ENCODE data around the gene ENTPD3.

The ENTPD3 gene

GRCh38 chr3:40377822-40378221 is 9.2 kb upstream of the ENTPD3 start:
- no peaks in the 10 kb centered on the region for H3K36me3 ChIP-seq (ENCODE audit: control insufficient read depth, insufficient read depth, low read length)
- H3K4me1 ChIP-seq (ENCODE audit: control insufficient read depth, insufficient read depth, low read length) = no peaks in the 10 kb centered on the region
- H3K4me3 ChIP-seq (ENCODE audit: low read depth, low read length) = no peak overlapping the region
- H3K9me3 ChIP-seq (ENCODE audit: control insufficient read depth, insufficient read depth, low read length) = no peaks in the 10 kb centered on the region
- no peaks in the 10 kb centered on the region for H3K27me3 ChIP-seq (ENCODE audit: control insufficient read depth, insufficient read depth, low read length)
- no peak overlapping the region for H3K9ac ChIP-seq (ENCODE audit: low read depth, low read length)

GRCh38 chr3:40379674-40380306 is 7.2 kb upstream of the ENTPD3 start:
- Histone ChIP-seq H3K4me3 (ENCODE audit: low read depth, low read length) (no peak overlapping the region), H3K4me1 (ENCODE audit: control insufficient read depth, insufficient read depth, low read length) (no peaks in the 10 kb centered on the region), H3K9ac (ENCODE audit: low read depth, low read length) (no peak overlapping the region), H3K36me3 (ENCODE audit: control insufficient read depth, insufficient read depth, low read length) (no peaks in the 10 kb centered on the region), H3K9me3 (ENCODE audit: control insufficient read depth, insufficient read depth, low read length) (no peaks in the 10 kb centered on the region), H3K27me3 (ENCODE audit: control insufficient read depth, insufficient read depth, low read length) (peaks cover 4% of the 10 kb centered on the region)

- peaks cover 15% of the 10 kb centered on the region for H3K27me3 ChIP-seq (ENCODE audit: control insufficient read depth, insufficient read depth, low read length)
- H3K9me3 ChIP-seq (ENCODE audit: control insufficient read depth, insufficient read depth, low read length) = no peaks in the 10 kb centered on the region
- no peaks in the 10 kb centered on the region for H3K36me3 ChIP-seq (ENCODE audit: control insufficient read depth, insufficient read depth, low read length)
Measured at GRCh38 chr3:40381904-40382616, 4.9 kb upstream of the ENTPD3 start.

GRCh38 chr3:40382617-40382979 is 4.4 kb upstream of the ENTPD3 start:
- no peak overlapping the region for H3K9ac ChIP-seq (ENCODE audit: low read depth, low read length)
- no peaks in the 10 kb centered on the region for H3K36me3 ChIP-seq (ENCODE audit: control insufficient read depth, insufficient read depth, low read length)
- H3K4me3 ChIP-seq (ENCODE audit: low read depth, low read length) = no peak overlapping the region
- peaks cover 20% of the 10 kb centered on the region for H3K27me3 ChIP-seq (ENCODE audit: control insufficient read depth, insufficient read depth, low read length)
- H3K9me3 ChIP-seq (ENCODE audit: control insufficient read depth, insufficient read depth, low read length) = no peaks in the 10 kb centered on the region
- peaks cover 4% of the 10 kb centered on the region for H3K4me1 ChIP-seq (ENCODE audit: control insufficient read depth, insufficient read depth, low read length)

More at GRCh38 chr3:40381904-40382616, 4.9 kb upstream of the ENTPD3 start:
- Histone ChIP-seq H3K4me1 (ENCODE audit: control insufficient read depth, insufficient read depth, low read length) (peaks cover 4% of the 10 kb centered on the region), H3K4me3 (ENCODE audit: low read depth, low read length) (no peak overlapping the region), H3K9ac (ENCODE audit: low read depth, low read length) (no peak overlapping the region)

- H3K36me3 ChIP-seq (ENCODE audit: control insufficient read depth, insufficient read depth, low read length) = no peaks in the 10 kb centered on the region
- H3K4me3 ChIP-seq (ENCODE audit: low read depth, low read length) = no peak overlapping the region
- no peaks in the 10 kb centered on the region for H3K9me3 ChIP-seq (ENCODE audit: control insufficient read depth, insufficient read depth, low read length)
- peaks cover 43% of the 10 kb centered on the region for H3K27me3 ChIP-seq (ENCODE audit: control insufficient read depth, insufficient read depth, low read length)
- H3K9ac ChIP-seq (ENCODE audit: low read depth, low read length) = no peak overlapping the region
- peaks cover 6% of the 10 kb centered on the region for H3K4me1 ChIP-seq (ENCODE audit: control insufficient read depth, insufficient read depth, low read length)
Measured at GRCh38 chr3:40386213-40386612, 771 bp upstream of the ENTPD3 start.

- Histone ChIP-seq H3K27me3 (ENCODE audit: control insufficient read depth, insufficient read depth, low read length) (peaks cover 43% of the 10 kb centered on the region), H3K4me1 (ENCODE audit: control insufficient read depth, insufficient read depth, low read length) (peaks cover 6% of the 10 kb centered on the region), H3K36me3 (ENCODE audit: control insufficient read depth, insufficient read depth, low read length) (no peaks in the 10 kb centered on the region), H3K9me3 (ENCODE audit: control insufficient read depth, insufficient read depth, low read length) (no peaks in the 10 kb centered on the region), H3K9ac (ENCODE audit: low read depth, low read length) (no peak overlapping the region), H3K4me3 (ENCODE audit: low read depth, low read length) (peak overlapping the region; percentile 87)
Measured at GRCh38 chr3:40387895-40388254, 891 bp downstream of the ENTPD3 start.

GRCh38 chr3:40396406-40396805 is 9.4 kb downstream of the ENTPD3 start:
- H3K27me3 ChIP-seq (ENCODE audit: control insufficient read depth, insufficient read depth, low read length) = no peaks in the 10 kb centered on the region

GRCh38 chr3:40397129-40397528 is 10.1 kb downstream of the ENTPD3 start:
- Histone ChIP-seq H3K36me3 (ENCODE audit: control insufficient read depth, insufficient read depth, low read length) (no peaks in the 10 kb centered on the region), H3K27me3 (ENCODE audit: control insufficient read depth, insufficient read depth, low read length) (no peaks in the 10 kb centered on the region), H3K4me1 (ENCODE audit: control insufficient read depth, insufficient read depth, low read length) (no peaks in the 10 kb centered on the region), H3K4me3 (ENCODE audit: low read depth, low read length) (no peak overlapping the region), H3K9ac (ENCODE audit: low read depth, low read length) (no peak overlapping the region), H3K9me3 (ENCODE audit: control insufficient read depth, insufficient read depth, low read length) (no peaks in the 10 kb centered on the region)

More at GRCh38 chr3:40396406-40396805, 9.4 kb downstream of the ENTPD3 start:
- Histone ChIP-seq H3K36me3 (ENCODE audit: control insufficient read depth, insufficient read depth, low read length) (no peaks in the 10 kb centered on the region), H3K4me1 (ENCODE audit: control insufficient read depth, insufficient read depth, low read length) (no peaks in the 10 kb centered on the region), H3K4me3 (ENCODE audit: low read depth, low read length) (no peak overlapping the region), H3K9me3 (ENCODE audit: control insufficient read depth, insufficient read depth, low read length) (no peaks in the 10 kb centered on the region), H3K9ac (ENCODE audit: low read depth, low read length) (no peak overlapping the region)

GRCh38 chr3:40397912-40398311 is 10.9 kb downstream of the ENTPD3 start:
- no peaks in the 10 kb centered on the region for H3K27me3 ChIP-seq (ENCODE audit: control insufficient read depth, insufficient read depth, low read length)
- H3K4me3 ChIP-seq (ENCODE audit: low read depth, low read length) = no peak overlapping the region
- H3K4me1 ChIP-seq (ENCODE audit: control insufficient read depth, insufficient read depth, low read length) = no peaks in the 10 kb centered on the region
- H3K36me3 ChIP-seq (ENCODE audit: control insufficient read depth, insufficient read depth, low read length) = no peaks in the 10 kb centered on the region
- H3K9me3 ChIP-seq (ENCODE audit: control insufficient read depth, insufficient read depth, low read length) = no peaks in the 10 kb centered on the region
- no peak overlapping the region for H3K9ac ChIP-seq (ENCODE audit: low read depth, low read length)

- no peak overlapping the region for H3K4me3 ChIP-seq (ENCODE audit: low read depth, low read length)
- H3K36me3 ChIP-seq (ENCODE audit: control insufficient read depth, insufficient read depth, low read length) = no peaks in the 10 kb centered on the region
- H3K27me3 ChIP-seq (ENCODE audit: control insufficient read depth, insufficient read depth, low read length) = no peaks in the 10 kb centered on the region
- no peak overlapping the region for H3K9ac ChIP-seq (ENCODE audit: low read depth, low read length)
- H3K9me3 ChIP-seq (ENCODE audit: control insufficient read depth, insufficient read depth, low read length) = no peaks in the 10 kb centered on the region
- no peaks in the 10 kb centered on the region for H3K4me1 ChIP-seq (ENCODE audit: control insufficient read depth, insufficient read depth, low read length)
Measured at GRCh38 chr3:40398346-40398745, 11.4 kb downstream of the ENTPD3 start.

- no peaks in the 10 kb centered on the region for H3K27me3 ChIP-seq (ENCODE audit: control insufficient read depth, insufficient read depth, low read length)
- H3K36me3 ChIP-seq (ENCODE audit: control insufficient read depth, insufficient read depth, low read length) = no peaks in the 10 kb centered on the region
- H3K4me3 ChIP-seq (ENCODE audit: low read depth, low read length) = no peak overlapping the region
- H3K9ac ChIP-seq (ENCODE audit: low read depth, low read length) = no peak overlapping the region
- H3K9me3 ChIP-seq (ENCODE audit: control insufficient read depth, insufficient read depth, low read length) = no peaks in the 10 kb centered on the region
- no peaks in the 10 kb centered on the region for H3K4me1 ChIP-seq (ENCODE audit: control insufficient read depth, insufficient read depth, low read length)
Measured at GRCh38 chr3:40404591-40405198, 17.7 kb downstream of the ENTPD3 start.

- no peaks in the 10 kb centered on the region for H3K9me3 ChIP-seq (ENCODE audit: control insufficient read depth, insufficient read depth, low read length)
- no peak overlapping the region for H3K9ac ChIP-seq (ENCODE audit: low read depth, low read length)
- no peak overlapping the region for H3K4me3 ChIP-seq (ENCODE audit: low read depth, low read length)
- H3K4me1 ChIP-seq (ENCODE audit: control insufficient read depth, insufficient read depth, low read length) = no peaks in the 10 kb centered on the region
- H3K36me3 ChIP-seq (ENCODE audit: control insufficient read depth, insufficient read depth, low read length) = no peaks in the 10 kb centered on the region
- no peaks in the 10 kb centered on the region for H3K27me3 ChIP-seq (ENCODE audit: control insufficient read depth, insufficient read depth, low read length)
Measured at GRCh38 chr3:40407007-40407406, 20.0 kb downstream of the ENTPD3 start.
